SK-N-SH treated with all-trans-retinoic acid at 6 μM for 48 hours (cell line): ENCODE measurements around the gene ZNF672.

Source experiments
- ATAC-seq: fragments of 200-7000 bp; cut with Tn5 transposase; 3 replicates; pipeline ENCODE4 v1.9.1; 2020; ENCODE audit warnings: mild to moderate bottlenecking, moderate library complexity
- ARNTL ChIP-seq: fragments of 450-650 bp; formaldehyde crosslinking; IDR thresholded peaks from 2 replicates; pipeline ENCODE4 v1.5.0; 2020; ENCODE audit warnings: low read depth, mild to moderate bottlenecking, moderate library complexity, borderline replicate concordance
- CSDC2 ChIP-seq: fragments of 250-450 bp; sonication (Bioruptor Pico); IDR thresholded peaks from 2 replicates; pipeline ENCODE4 v1.5.0; 2020; ENCODE audit warnings: mild to moderate bottlenecking, moderate library complexity
- CSRNP3 ChIP-seq: fragments of 250-450 bp; sonication (Bioruptor Pico); IDR thresholded peaks from 2 replicates; pipeline ENCODE4 v1.5.1; 2021; ENCODE audit warnings: mild to moderate bottlenecking, moderate library complexity
- ESRRG ChIP-seq: fragments of 250-450 bp; sonication (Bioruptor Pico); IDR thresholded peaks from 2 replicates; pipeline ENCODE4 v1.6.1; 2021; ENCODE audit warnings: mild to moderate bottlenecking
- GLIS3 ChIP-seq: fragments of 250-450 bp; sonication (Bioruptor Pico); IDR thresholded peaks from 2 replicates; pipeline ENCODE4 v1.5.0; 2020; ENCODE audit warnings: mild to moderate bottlenecking, moderate library complexity
- ISL1 ChIP-seq: fragments of 250-450 bp; sonication (Bioruptor Pico); IDR thresholded peaks from 2 replicates; pipeline ENCODE4 v2.1.2; 2022; ENCODE audit warnings: mild to moderate bottlenecking, moderate library complexity
- OSR1 ChIP-seq: fragments of 250-450 bp; sonication (Bioruptor Pico); IDR thresholded peaks from 2 replicates; pipeline ENCODE4 v1.8.0; 2022; ENCODE audit warnings: moderate library complexity, mild to moderate bottlenecking, inconsistent platforms
- POU6F1 ChIP-seq: fragments of 250-450 bp; sonication (Bioruptor Pico); IDR thresholded peaks from 2 replicates; pipeline ENCODE4 v1.8.0; 2021; ENCODE audit warnings: low read depth, mild to moderate bottlenecking, moderate library complexity, borderline replicate concordance
- PPARA ChIP-seq: fragments of 250-450 bp; sonication (Bioruptor Pico); IDR thresholded peaks from 2 replicates; pipeline ENCODE4 v1.5.0; 2020; ENCODE audit warnings: mild to moderate bottlenecking, borderline replicate concordance
- RARB ChIP-seq: fragments of 250-450 bp; sonication (Bioruptor Pico); IDR thresholded peaks from 2 replicates; pipeline ENCODE4 v1.8.0; 2021; ENCODE audit warnings: mild to moderate bottlenecking, moderate library complexity
- SNAI2 ChIP-seq: fragments of 250-450 bp; sonication (Bioruptor Pico); IDR thresholded peaks from 2 replicates; pipeline ENCODE4 v1.5.0; 2020; ENCODE audit warnings: mild to moderate bottlenecking, moderate library complexity
- TCF4 ChIP-seq: fragments of 250-450 bp; sonication (Bioruptor Pico); IDR thresholded peaks from 2 replicates; pipeline ENCODE4 v1.8.0; 2021; ENCODE audit warnings: mild to moderate bottlenecking, moderate library complexity, borderline replicate concordance
- TOX ChIP-seq: fragments of 250-450 bp; sonication (Bioruptor Pico); IDR thresholded peaks from 2 replicates; pipeline ENCODE4 v1.8.0; 2021; ENCODE audit warnings: mild to moderate bottlenecking, moderate library complexity, borderline replicate concordance
- ZC3H10 ChIP-seq: fragments of 250-450 bp; sonication (Bioruptor Pico); IDR thresholded peaks from 2 replicates; pipeline ENCODE4 v1.5.1; 2021; ENCODE audit warnings: mild to moderate bottlenecking, moderate library complexity
- ZFP3 ChIP-seq: fragments of 250-450 bp; sonication (Bioruptor Pico); IDR thresholded peaks from 2 replicates; pipeline ENCODE4 v1.5.0; 2020; ENCODE audit warnings: mild to moderate bottlenecking, moderate library complexity
- ZFP30 ChIP-seq: fragments of 450-650 bp; formaldehyde crosslinking; IDR thresholded peaks from 2 replicates; pipeline ENCODE4 v1.5.0; 2022; ENCODE audit warnings: mild to moderate bottlenecking, moderate library complexity
- ZNF565 ChIP-seq: fragments of 450-650 bp; formaldehyde crosslinking; conservative IDR thresholded peaks from 2 replicates; pipeline ENCODE4 v1.5.0; 2020; ENCODE audit warnings: low read depth, mild to moderate bottlenecking, moderate library complexity
- ZNF70 ChIP-seq: fragments of 450-650 bp; formaldehyde crosslinking; IDR thresholded peaks from 2 replicates; pipeline ENCODE4 v1.5.0; 2020; ENCODE audit warnings: mild to moderate bottlenecking, moderate library complexity
- ZNF8 ChIP-seq: fragments of 450-650 bp; formaldehyde crosslinking; IDR thresholded peaks from 2 replicates; pipeline ENCODE4 v1.5.0; 2020; ENCODE audit warnings: mild to moderate bottlenecking, moderate library complexity
- TF ChIP-seq, protein P1 (sequence below): fragments of 250-450 bp; sonication (Bioruptor Pico); IDR thresholded peaks from 2 replicates; pipeline ENCODE4 v1.5.1; 2020; ENCODE audit warnings: low read depth, mild to moderate bottlenecking, moderate library complexity
- TF ChIP-seq, protein P2 (sequence below): fragments of 250-450 bp; sonication (Bioruptor Pico); IDR thresholded peaks from 2 replicates; pipeline ENCODE4 v1.5.0; 2020; ENCODE audit warnings: mild to moderate bottlenecking, moderate library complexity
- TF ChIP-seq, protein P3 (sequence below): fragments of 250-450 bp; sonication (Bioruptor Pico); IDR thresholded peaks from 2 replicates; pipeline ENCODE4 v1.8.0; 2020; ENCODE audit warnings: mild to moderate bottlenecking, moderate library complexity, borderline replicate concordance

The ZNF672 gene

DNA sequence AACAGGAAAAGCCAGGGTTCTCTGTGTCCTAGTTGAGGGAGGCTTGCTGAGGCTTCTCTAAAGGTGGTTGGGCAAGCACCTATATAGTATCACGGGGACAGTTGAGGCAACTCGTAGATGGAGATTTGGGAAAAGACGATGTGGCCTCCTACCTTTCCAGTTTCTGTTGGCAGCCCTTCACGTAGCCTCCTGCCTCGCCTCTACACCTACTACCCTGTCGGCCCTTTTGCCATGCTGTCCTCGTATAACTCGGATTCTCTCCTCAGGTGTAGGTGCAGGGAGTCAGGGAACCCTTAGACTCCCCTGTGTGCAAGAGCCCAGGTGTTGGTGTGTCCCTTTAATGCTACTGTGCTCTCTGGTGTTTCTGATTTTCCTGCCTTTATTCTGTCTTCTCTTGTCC lies 10.6 kb downstream of the ZNF672 start:
- no peak for ATAC-seq
- TF ChIP-seq POU6F1 (CRISPR knock-in tag) (no peak), TOX (no peak), PPARA (CRISPR knock-in tag) (no peak), ZNF565 (CRISPR knock-in tag) (no peak)
- TF ChIP-seq, protein P1, sequence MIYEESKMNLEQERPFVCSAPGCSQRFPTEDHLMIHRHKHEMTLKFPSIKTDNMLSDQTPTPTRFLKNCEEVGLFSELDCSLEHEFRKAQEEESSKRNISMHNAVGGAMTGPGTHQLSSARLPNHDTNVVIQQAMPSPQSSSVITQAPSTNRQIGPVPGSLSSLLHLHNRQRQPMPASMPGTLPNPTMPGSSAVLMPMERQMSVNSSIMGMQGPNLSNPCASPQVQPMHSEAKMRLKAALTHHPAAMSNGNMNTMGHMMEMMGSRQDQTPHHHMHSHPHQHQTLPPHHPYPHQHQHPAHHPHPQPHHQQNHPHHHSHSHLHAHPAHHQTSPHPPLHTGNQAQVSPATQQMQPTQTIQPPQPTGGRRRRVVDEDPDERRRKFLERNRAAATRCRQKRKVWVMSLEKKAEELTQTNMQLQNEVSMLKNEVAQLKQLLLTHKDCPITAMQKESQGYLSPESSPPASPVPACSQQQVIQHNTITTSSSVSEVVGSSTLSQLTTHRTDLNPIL (CRISPR knock-in tag) = no peak

GRCh38 chr1:248849152-248849551 lies 11.1 kb downstream of the ZNF672 start:
- ATAC-seq = no peak
- TF ChIP-seq ZFP30 (CRISPR knock-in tag) (no peak), RARB (CRISPR knock-in tag) (no peak), ZC3H10 (CRISPR knock-in tag) (no peak), ESRRG (CRISPR knock-in tag) (no peak), ZFP3 (no peak)
- TF ChIP-seq, protein P2, sequence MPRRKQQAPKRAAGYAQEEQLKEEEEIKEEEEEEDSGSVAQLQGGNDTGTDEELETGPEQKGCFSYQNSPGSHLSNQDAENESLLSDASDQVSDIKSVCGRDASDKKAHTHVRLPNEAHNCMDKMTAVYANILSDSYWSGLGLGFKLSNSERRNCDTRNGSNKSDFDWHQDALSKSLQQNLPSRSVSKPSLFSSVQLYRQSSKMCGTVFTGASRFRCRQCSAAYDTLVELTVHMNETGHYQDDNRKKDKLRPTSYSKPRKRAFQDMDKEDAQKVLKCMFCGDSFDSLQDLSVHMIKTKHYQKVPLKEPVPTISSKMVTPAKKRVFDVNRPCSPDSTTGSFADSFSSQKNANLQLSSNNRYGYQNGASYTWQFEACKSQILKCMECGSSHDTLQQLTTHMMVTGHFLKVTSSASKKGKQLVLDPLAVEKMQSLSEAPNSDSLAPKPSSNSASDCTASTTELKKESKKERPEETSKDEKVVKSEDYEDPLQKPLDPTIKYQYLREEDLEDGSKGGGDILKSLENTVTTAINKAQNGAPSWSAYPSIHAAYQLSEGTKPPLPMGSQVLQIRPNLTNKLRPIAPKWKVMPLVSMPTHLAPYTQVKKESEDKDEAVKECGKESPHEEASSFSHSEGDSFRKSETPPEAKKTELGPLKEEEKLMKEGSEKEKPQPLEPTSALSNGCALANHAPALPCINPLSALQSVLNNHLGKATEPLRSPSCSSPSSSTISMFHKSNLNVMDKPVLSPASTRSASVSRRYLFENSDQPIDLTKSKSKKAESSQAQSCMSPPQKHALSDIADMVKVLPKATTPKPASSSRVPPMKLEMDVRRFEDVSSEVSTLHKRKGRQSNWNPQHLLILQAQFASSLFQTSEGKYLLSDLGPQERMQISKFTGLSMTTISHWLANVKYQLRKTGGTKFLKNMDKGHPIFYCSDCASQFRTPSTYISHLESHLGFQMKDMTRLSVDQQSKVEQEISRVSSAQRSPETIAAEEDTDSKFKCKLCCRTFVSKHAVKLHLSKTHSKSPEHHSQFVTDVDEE = no peak

- TF ChIP-seq, protein P1 (CRISPR knock-in tag) = no peak
- TF ChIP-seq, protein P2 = no peak
- no peak for TF ChIP-seq ZFP3
- no peak for TF ChIP-seq ZNF565 (CRISPR knock-in tag)
- TF ChIP-seq ZNF70 (CRISPR knock-in tag) = no peak
- no peak for TF ChIP-seq CSRNP3 (CRISPR knock-in tag)
- TF ChIP-seq GLIS3 (CRISPR knock-in tag) = no peak
- no peak for TF ChIP-seq ZFP30 (CRISPR knock-in tag)
- TF ChIP-seq SNAI2 = no peak
- TF ChIP-seq TOX = no peak
- TF ChIP-seq TCF4 (CRISPR knock-in tag) = no peak
- TF ChIP-seq ARNTL (CRISPR knock-in tag) = no peak
- TF ChIP-seq CSDC2 (CRISPR knock-in tag) = no peak
- TF ChIP-seq, protein P3, sequence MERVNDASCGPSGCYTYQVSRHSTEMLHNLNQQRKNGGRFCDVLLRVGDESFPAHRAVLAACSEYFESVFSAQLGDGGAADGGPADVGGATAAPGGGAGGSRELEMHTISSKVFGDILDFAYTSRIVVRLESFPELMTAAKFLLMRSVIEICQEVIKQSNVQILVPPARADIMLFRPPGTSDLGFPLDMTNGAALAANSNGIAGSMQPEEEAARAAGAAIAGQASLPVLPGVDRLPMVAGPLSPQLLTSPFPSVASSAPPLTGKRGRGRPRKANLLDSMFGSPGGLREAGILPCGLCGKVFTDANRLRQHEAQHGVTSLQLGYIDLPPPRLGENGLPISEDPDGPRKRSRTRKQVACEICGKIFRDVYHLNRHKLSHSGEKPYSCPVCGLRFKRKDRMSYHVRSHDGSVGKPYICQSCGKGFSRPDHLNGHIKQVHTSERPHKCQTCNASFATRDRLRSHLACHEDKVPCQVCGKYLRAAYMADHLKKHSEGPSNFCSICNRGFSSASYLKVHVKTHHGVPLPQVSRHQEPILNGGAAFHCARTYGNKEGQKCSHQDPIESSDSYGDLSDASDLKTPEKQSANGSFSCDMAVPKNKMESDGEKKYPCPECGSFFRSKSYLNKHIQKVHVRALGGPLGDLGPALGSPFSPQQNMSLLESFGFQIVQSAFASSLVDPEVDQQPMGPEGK (CRISPR knock-in tag) = no peak
- no peak for TF ChIP-seq ZC3H10 (CRISPR knock-in tag)
- TF ChIP-seq ZNF8 (CRISPR knock-in tag) = no peak
- no peak for TF ChIP-seq ISL1
- TF ChIP-seq OSR1 = no peak
- TF ChIP-seq ESRRG (CRISPR knock-in tag) = no peak
- ATAC-seq = no peak
These were observed 11.6 kb downstream of the ZNF672 start for GRCh38 chr1:248849637-248850036.
